ENCODE results near the gene INO80B. TPM values are rescaled to one million over a fixed set of nuclear protein-coding genes. Genes with fewer than 3 reads are reported as not detected.

Gene INO80B
- total and polyA plus RNA-seq, 9 of the 15 experiments (the other 6 are each of a cell fraction or from before 2014, with no cell fraction given): 0.41 to 22.6 (median 9.0) TPM

- TF ChIP-seq ATF6 (CRISPR knock-in tag; IDR thresholded peaks at IDR 0.05): no peak
- TF ChIP-seq ETV6 (IDR thresholded peaks at IDR 0.05; ENCODE audit: borderline replicate concordance in 1 of 2, low read depth in 2 of 2, low read length in 1 of 2): no peak
- TF ChIP-seq ETV6 (CRISPR knock-in tag; IDR thresholded peaks at IDR 0.05; ENCODE audit: borderline replicate concordance): no peak
- TF ChIP-seq ZBTB5 (IDR thresholded peaks at IDR 0.05): no peak
- TF ChIP-seq ZNF589 (CRISPR knock-in tag; IDR thresholded peaks at IDR 0.05; ENCODE audit: low read depth): peak; percentile 90
- TF ChIP-seq KLF16 (IDR thresholded peaks at IDR 0.05): no peak
- TF ChIP-seq BHLHE40 (IDR thresholded peaks at IDR 0.05; ENCODE audit: low read length): no peak
- TF ChIP-seq PRMT5 (CRISPR knock-in tag; IDR thresholded peaks at IDR 0.05): no peak
- TF ChIP-seq BRCA1 (IDR thresholded peaks at IDR 0.05): no peak
- no peak for TF ChIP-seq BRCA1 (CRISPR knock-in tag; IDR thresholded peaks at IDR 0.05)
- TF ChIP-seq FOXP4 (CRISPR knock-in tag; IDR thresholded peaks at IDR 0.05; ENCODE audit: borderline replicate concordance): no peak
- TF ChIP-seq PHF21A (IDR thresholded peaks at IDR 0.05; ENCODE audit: borderline replicate concordance, low read depth): no peak
- no peak for TF ChIP-seq ZNF165 (CRISPR knock-in tag; IDR thresholded peaks at IDR 0.05; ENCODE audit: borderline replicate concordance)
- TF ChIP-seq ZNF121 (CRISPR knock-in tag; conservative IDR thresholded peaks at IDR 0.05): no peak
- TF ChIP-seq POLR2A (conservative IDR thresholded peaks at IDR 0.05): peak; percentile 66
- TF ChIP-seq STAT5A (IDR thresholded peaks at IDR 0.05; ENCODE audit: borderline replicate concordance, low read length): no peak
- 0 out of 2 replicates have a peak, but pooled peaks have one; percentile 16 for TF ChIP-seq SMAD4 (CRISPR knock-in tag; conservative IDR thresholded peaks at IDR 0.05)
- TF ChIP-seq PTBP1 (IDR thresholded peaks at IDR 0.05; ENCODE audit: low read depth, low read length): no peak
- no peak for TF ChIP-seq CBX5 (IDR thresholded peaks at IDR 0.05; ENCODE audit: borderline replicate concordance, low read depth)
- TF ChIP-seq ZNF586 (CRISPR knock-in tag; conservative IDR thresholded peaks at IDR 0.05): no peak
- TF ChIP-seq HOXB6 (CRISPR knock-in tag; IDR thresholded peaks at IDR 0.05; ENCODE audit: borderline replicate concordance): no peak
- no peak for TF ChIP-seq NFIX (CRISPR knock-in tag; IDR thresholded peaks at IDR 0.05; ENCODE audit: low read depth)
- no peak for TF ChIP-seq RBM22 (IDR thresholded peaks at IDR 0.05; ENCODE audit: low read depth, low read length, poor library complexity, severe bottlenecking)
- TF ChIP-seq EP300 (IDR thresholded peaks at IDR 0.05; ENCODE audit: low read length): no peak
These were observed 3.4 kb downstream of the INO80B start, which contains the start of gene WBP1 (continued) for GRCh38 chr2:74458132-74458937.

All from K562 (cell line).